HG03103 (cell line): Measurements from ENCODE around the gene OR2T34.
"Not testable (repeated sequence)": the region's sequence is repeated elsewhere in the genome, so short reads cannot be mapped to it uniquely, and the experiment has no call there.

Source experiments
- ATAC-seq: cut with Tn5 transposase; IDR thresholded peaks from one replicate; pipeline ENCODE4 v1.9.1; 2021; ENCODE audit warnings: low read depth; ENCODE audit not compliant: unreplicated experiment

The OR2T34 gene, protein sequence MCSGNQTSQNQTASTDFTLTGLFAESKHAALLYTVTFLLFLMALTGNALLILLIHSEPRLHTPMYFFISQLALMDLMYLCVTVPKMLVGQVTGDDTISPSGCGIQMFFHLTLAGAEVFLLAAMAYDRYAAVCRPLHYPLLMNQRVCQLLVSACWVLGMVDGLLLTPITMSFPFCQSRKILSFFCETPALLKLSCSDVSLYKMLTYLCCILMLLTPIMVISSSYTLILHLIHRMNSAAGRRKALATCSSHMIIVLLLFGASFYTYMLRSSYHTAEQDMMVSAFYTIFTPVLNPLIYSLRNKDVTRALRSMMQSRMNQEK

DNA sequence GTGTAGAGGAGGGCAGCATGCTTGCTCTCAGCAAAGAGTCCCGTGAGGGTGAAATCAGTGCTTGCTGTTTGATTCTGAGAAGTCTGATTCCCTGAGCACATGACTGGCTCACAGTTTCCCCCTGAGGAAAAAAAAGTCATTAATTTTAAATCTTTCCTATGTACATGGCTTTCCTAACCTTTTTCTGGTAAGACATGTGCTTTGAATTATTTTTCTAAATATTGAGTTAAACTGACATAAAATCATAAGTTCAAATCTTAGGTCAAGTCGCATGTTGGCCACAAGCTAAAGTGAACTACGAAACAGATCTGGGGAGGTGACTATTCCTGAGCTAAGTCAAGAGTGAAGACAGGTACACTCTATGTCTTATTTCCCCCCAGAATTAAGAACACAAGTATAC lies at the start of gene OR2T34:
Gene OR2T34, minus strand, starts transcription at position 101 of the 400 bp plus-strand sequence. Its CDS starts 0 bp downstream, at position 101.
- ATAC-seq: not testable (repeated sequence)

DNA sequence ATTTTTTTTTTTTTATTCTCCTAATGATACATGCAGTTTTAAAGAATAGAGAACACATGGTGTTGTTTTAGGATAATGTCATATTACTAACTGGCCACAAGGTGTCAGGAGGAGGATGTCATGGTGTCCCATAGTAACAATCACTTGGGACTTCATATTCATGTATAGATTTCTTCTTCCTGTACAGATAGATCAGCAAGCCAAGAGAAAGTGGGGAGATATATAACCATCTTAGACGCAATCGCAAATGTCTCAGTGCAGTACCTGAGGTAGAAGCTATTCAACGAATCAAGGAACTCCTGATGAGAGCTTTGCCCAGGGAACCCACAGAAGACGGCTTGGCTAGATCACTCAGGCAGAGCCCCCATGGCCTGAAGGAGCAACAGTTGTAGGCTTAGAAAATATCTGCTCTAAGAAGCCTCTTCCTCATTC lies 48.0 kb upstream of the OR2T34 start:
- peak; percentile 90 for ATAC-seq

DNA sequence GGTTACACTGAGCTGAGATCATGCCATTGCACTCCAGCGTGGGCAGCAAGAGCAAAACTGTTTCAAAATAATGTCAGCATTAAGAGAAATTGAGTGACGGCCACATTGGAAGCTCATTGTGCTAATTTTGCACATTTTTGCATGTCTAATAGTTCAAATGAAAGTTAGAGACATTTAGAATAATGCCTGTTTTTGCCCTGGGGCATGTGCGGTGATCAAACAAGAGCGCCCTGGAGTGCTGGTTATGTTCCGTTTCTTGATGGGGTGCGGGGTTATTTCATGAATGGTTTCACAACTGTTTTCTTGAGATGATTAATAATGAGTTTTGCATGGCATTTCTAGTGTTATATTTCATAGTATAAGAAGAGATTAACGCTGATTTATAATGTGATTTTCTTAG lies 47.2 kb upstream of the OR2T34 start:
- no peak for ATAC-seq

DNA sequence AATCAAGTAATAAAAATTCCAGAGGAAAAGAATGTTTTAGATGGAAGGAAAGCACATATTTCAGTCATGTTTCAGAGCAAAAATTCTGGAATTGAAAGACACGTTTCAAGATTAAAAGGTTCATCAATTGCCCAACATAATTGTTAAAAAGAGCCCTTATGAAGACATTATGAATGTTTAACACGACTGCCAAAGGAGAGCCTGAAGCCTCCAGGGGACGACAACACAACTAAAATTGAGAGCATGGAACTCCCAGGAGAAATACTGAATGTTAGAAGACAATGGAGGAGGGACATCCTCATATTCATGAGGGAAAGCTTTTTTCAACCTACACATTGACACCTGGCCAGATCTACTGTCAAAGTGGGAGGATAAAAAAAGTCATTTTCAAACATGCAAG lies 44.3 kb upstream of the OR2T34 start:
- ATAC-seq: no peak

DNA sequence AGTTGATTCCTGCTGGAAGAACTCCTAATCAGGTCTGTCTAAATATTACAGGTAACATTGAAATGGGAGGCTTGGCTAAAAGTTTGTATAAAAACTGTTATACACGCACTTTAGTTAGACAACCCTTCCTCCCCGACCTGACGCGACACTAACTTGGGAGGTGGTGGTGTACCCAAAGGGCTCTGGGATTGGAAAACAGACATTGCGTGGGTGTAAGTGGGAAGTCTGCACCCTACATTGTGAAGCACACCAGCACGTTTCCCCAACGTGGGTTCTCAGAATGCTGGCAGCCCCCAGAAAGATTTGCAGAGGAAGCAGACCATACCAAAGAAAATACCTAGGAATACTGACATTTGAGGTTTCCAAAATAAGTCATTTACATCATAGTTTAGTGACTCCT lies 43.6 kb upstream of the OR2T34 start:
- no peak for ATAC-seq

DNA sequence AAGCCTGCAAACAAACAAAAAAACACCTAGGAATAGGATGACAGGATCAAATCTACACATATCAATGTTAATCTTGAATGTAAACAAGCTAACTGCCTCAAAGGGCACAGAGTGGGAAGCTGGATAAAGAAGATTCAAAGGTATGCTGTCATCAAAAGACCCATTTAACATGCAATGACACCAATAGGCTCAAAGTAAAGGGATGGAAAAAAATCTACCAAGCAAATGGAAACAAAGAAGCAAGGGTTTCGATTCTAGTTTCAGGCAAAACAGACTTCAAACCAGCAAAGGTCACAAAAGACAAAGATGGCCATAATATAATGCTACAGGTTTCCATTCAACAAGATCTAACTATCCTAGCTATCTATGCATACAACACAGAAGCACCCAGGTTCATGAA lies 39.2 kb upstream of the OR2T34 start:
- no peak for ATAC-seq

DNA sequence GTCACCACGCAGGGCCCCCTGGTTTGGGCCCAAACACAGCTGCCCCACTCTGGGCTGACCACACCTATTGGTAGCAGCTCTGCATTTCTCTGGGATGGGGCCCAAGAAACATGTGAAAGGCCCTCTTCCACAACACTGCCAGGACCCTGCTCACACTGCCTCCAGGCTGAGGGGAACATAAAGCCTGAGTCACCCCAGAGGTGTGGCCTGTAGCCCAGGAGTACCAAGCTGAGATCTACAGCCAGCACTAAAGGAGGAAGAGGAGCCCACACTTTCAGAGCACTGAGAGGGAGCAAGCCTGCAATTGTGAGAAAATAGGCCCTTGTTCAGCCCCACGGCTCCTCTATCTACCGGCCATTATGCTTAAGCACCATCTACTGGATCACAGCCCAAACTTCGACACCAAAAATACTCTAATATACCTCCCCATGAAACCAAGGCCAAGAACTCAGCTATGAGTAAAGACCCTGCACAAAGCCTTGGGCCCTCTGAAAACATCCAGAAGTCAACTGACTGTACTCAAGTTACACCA lies 37.4 kb upstream of the OR2T34 start:
- no peak for ATAC-seq

DNA sequence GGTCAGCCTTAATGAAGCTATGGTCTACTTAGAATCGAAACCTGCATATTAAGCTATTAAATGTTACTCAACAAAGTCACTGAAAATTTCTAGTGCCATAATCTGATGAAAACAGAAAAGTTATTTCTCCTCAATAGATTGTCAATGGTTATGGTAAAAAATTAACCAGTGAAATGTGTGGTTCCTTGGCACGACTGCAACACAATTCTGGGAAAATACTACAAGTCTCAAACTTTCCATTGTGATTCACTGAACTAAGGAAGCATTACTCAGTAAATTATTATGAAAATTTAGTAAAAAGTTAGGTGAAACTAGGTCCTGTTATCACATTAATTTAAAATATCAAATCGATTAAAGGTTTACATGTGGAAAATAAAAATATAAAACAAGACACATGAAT lies 35.7 kb upstream of the OR2T34 start:
- ATAC-seq: no peak

DNA sequence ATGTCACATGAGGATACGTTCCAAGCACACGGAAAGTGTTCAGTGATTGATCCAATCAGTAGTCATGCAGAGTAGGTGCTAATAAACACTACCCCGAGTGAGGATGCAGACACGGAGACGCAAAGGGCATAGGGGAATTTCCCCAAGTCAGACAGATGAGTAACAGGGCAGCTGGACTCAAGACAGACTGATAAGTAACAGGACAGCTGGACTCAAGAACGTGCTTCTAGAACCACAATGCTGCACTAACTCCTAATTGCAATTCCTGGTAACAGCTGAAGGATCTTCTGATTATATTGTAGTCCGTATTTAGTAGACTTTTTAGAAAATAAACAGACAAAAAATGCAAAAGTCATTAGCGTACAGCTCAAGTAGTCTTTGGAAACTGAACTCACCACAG lies 24.8 kb upstream of the OR2T34 start:
- no peak for ATAC-seq

DNA sequence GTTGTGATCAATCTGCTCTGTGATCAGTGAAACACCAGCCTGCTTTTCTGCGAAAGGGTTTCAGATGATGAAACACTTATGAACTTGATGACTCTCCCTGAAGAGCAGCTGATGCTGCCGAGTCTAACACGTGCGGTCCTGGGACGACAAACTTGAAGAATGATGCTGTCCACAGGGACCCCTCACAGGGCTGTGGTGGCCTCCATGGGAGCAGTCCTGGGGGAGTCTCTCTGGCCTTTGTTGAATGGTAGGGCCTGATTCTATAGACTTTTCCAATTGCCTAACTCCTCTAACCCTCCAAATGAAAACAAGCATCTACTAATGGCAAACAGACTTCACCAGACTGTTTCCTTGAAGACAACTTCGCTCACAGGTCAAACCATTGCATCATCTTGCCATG lies 23.0 kb upstream of the OR2T34 start, which contains the start of gene OR2T10:
Gene OR2T10, minus strand, starts transcription at position 112 of the 400 bp plus-strand sequence. CDS start 3,932 bp downstream, outside the sequence.
- ATAC-seq: no peak

DNA sequence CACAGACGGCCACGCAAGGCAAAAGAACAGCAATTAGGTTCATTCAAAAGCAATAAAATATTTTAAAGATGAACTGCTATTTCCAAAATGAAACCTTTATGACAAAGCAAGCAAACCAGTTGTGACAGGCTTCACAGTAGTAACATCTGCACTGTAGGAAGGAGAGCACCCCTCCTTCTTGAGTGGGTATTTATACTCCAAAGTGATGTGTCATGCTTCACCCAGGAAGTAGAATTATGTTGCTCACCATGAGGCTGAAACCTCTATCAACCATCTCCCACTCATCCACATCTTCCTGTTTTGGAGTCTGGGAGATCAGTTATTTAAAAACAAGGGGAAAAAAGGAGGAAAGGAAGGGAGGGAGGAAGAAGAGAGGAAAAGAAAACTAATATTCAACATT lies 22.1 kb upstream of the OR2T34 start:
- ATAC-seq: no peak

DNA sequence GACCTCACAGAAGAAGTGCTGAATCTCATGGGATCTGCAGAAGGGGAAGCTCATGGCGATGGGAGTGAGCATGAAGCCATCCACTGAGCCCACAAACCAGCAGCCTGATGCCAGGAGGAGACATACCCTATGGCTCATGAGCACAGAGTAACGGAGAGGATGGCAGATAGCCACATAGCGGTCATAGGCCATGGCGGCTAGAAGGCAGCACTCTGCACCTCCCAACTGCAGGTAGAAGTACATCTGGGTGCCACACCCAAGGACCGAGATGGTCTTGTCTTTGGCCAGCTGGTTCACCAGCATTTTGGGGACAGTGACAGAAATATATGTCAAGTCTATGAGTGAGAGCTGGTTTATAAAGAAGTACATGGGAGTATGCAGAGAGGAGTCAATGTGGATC lies 18.7 kb upstream of the OR2T34 start:
- no peak for ATAC-seq

DNA sequence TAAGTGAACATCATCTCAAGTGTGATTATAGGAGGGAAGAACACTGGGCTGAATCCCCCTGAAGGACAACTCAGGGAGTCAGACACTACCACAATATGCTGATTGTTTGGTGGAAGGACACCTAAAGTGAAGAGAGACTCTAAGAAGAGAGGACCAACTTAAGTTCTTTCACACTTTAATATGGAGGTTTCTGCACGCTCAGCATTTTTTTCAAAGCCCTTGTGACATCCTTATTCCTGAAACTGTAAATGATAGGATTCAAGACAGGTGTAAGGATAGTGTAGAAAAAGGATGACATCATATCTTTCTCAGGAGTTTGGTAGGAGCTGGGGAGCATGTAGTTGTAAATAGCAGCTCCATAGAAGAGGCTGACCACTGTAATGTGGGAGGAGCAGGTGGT lies 18.1 kb upstream of the OR2T34 start:
- ATAC-seq: no peak

DNA sequence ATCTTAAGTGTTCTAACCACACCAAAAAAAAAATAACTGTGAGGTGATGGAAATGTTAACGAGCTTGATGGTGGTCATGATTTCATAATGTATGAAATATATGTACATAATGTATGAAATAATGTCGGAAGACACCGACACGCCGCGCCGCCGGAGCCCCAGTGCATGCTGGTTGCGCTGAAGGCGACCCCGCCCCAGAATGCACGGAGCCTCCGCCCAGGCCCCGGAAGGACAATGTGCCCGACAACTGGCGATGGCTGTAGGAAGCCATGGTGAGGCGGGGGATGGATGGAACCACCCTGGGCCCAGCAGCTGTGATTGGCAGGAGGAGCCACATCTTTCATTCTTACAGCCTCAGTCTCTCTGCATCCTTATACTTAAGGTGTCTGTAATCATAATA lies 15.5 kb upstream of the OR2T34 start:
- ATAC-seq: no peak

DNA sequence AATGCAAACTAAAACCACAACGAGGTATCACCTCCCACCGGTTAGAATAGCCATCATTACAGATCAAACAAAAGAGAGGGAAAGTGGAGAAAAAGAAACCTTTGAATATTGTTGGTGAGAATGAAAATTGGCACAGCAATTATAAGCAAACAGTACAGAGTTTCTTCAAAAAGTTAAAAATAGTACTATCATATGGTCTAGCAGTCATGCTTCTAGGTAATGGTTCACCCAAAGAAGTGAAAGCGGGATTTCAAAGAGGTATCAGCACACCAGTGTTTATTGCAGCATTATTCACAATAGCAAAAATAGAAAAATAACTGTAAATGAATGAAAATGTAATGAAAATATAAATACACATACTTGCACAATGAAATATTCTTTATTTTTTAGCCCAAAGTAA lies 14.8 kb upstream of the OR2T34 start:
- ATAC-seq: no peak

DNA sequence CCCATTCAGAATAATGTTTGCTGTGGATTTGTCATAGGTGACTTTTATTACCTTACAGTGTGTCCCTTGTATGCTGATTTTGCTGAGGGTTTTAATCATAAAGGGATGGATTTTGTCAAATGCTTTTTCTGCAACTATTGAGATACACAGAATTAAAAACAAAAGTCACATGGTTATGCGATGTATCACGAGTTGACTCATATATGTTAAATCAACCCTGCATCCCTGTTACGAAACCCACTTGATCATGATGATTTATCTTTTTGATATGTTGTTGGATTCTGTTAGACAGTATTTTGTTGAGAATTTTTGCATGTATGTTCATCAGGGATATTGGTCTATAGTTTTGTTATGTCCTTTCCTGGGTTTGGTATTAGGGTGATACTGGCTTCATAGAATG lies 10.7 kb upstream of the OR2T34 start:
- no peak for ATAC-seq

DNA sequence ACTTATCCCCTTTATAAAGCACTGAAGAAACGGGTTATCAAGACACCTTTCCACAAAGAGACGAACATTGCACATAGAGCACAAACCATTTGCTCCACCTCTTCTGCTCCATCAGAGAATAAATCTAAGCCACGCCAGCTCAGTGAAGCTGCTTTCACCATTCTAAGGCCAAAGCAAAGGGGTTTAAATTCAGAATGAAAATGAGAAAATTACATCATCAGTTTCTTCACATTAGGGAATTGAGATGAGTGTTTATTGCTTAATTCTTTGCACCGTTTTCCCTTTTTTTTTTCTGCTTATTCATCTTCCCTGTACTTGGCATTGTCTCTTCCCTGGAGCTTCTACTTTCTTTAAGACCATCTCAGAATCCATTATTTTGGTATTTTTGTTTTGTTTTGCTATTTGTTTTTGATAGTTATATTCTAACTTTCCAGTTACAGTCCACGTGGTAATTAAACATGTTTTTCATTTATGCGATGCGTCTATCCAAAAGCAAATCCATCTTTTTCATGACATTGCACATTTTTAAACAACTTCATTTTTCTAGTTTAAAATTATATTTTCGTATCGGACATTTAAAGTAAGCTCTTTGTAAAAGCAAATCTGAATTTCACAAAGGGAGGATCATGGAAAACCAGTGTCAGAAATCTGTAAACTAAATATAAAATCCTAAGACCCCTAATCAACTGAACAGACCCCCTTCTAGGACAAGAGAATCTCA lies 1.9 kb upstream of the OR2T34 start:
- ATAC-seq: no peak

DNA sequence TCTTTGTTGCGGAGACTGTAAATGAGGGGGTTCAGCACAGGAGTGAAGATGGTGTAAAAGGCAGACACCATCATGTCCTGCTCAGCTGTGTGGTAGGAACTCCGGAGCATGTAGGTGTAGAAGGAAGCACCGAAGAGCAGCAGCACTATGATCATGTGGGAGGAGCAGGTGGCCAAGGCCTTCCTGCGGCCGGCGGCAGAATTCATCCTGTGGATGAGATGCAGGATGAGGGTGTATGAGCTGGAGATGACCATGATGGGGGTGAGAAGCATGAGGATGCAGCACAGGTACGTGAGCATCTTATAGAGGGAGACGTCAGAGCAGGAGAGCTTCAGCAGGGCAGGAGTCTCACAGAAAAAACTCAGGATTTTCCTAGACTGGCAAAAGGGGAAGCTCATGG lies 701 bp downstream of the OR2T34 start:
- ATAC-seq: not testable (repeated sequence)

DNA sequence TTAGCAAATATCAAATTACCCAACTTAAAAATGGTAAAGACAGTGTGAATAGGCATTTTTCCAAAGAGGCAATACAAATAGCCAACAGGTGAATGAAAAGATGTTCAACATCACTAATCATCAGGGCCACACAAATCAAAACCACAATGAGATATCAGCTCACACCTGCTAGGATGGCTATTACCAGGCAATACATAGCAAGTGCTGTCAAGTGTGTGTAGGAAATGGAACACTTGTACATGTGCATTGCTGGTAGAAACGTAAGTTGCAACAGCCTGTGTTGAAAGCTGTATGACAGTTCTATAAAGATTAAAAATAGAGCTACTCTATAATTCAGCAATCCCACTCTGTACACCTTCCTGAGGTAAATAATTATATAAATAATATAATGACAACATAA lies 2.5 kb downstream of the OR2T34 start:
- ATAC-seq: peak; percentile 59

DNA sequence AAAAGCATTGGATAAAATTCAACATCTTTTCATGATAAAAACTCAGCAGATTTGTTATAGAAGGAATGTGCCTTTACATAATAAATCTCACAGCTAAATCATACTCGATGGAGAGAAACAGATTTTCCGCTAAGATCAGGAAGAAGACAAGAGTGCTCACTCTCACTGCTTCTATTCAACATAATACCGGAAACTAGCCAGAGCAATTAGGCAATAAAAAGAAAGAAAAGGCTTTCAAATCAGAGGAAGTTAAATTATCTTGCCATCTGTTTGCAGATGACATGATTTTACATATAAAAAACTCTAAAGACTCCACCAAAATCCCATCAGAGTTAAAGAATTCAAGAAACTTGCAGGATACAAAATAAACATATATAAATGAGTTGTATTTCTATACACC lies 3.7 kb downstream of the OR2T34 start:
- ATAC-seq: not testable (repeated sequence)

DNA sequence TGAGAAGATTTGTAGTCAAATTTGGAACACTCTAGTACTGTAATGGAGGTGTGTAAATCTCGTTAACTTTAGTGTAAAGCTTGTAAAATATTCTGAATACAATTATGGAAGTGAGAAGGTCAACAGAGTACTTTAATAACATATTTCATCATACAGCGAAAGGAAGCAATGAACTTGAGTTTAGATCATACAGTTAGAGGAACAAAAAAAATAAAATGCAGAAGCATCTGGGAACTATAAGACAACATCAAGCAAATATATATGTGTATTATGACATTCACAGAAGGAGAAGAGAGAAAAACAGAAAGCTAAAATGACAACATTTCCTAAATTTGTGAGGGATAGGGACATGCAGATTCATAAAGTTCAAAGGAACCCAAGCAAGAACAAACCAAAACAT lies 5.5 kb downstream of the OR2T34 start:
- ATAC-seq: not testable (repeated sequence)
